ENCODE data around the gene GYG2. TPM values are rescaled to one million over a fixed set of nuclear protein-coding genes. Genes with fewer than 3 reads are reported as not detected.

GYG2 gene
- polyA plus RNA-seq, 1 of the 3 experiments (the other 2 are of a cell fraction): 1.8 TPM

DNA sequence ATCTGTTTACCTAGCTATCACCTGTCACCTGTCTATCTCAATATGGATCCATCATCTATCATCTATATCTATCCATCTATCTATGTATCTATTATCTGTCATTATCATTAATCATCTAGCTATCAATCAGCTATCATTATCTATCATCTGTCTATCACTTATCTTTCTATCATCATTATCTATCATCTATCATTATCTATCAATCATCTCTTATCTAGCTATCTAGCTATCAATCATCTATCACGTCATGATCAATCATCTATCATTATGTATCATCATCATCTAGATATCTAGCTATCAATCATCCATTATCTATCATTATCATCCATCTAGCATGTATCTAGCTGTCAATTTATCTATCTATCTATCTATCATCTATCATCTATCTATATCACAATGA, 92.5 kb downstream of the GYG2 start (continued):
- no peak for TF ChIP-seq EZH2phosphoT487 (IDR thresholded peaks at IDR 0.05; ENCODE audit: borderline replicate concordance, low read depth)

DNA sequence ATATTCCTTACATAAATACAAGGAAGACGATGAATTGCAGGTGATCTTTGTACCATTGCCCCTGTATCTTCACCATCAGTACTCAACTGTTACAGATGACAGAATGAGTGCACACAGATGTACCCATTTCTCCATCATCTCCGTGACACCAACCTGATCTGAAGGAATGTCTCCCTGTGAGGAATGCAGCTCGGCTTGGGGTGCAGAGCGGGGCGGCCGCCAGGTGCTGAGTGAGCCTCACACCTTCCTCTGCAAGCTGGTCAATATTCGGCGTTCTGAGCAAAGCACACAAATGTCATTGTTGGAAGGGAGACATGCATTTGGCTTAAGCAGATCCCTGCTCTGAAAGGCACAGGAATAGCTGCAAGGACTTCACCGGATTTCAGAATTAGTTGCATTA, 93.0 kb downstream of the GYG2 start:
- H3F3A ChIP-seq (replicated peaks; ENCODE audit: insufficient read depth): no peaks in the 10 kb centered on the region
- H2AFZ ChIP-seq (ENCODE audit: low read depth): no peak overlapping the region
- H3K9me2 ChIP-seq: no peaks in the 10 kb centered on the region
- H3K4me3 ChIP-seq (ENCODE audit: low read depth in 2 of 2, low read length in 1 of 2): no peak overlapping the region
- no peak overlapping the region for H3K27ac ChIP-seq (ENCODE audit: low read depth in 2 of 2, low read length in 1 of 2)
- DNase-seq: no peak
- no peaks in the 10 kb centered on the region for H3K27me3 ChIP-seq (ENCODE audit: insufficient read depth)
- POLR2A ChIA-PET: no interaction called here
- WGBS (ENCODE audit: low lambda C conversion rate): 98% methylated on average over 9 of the region's 9 CpGs
- no peaks in the 10 kb centered on the region for H3K9me3 ChIP-seq
- H3K9ac ChIP-seq: no peak overlapping the region
- CTCF ChIA-PET: interaction anchor here (1.0 kb wide), 1 partner anchor 29 kb away, joined by 3 read pairs; no protein-coding TSS in a partner anchor
- no peak for TF ChIP-seq ELF1 (IDR thresholded peaks at IDR 0.05)
- no peak for TF ChIP-seq TAF1 (IDR thresholded peaks at IDR 0.05; ENCODE audit: borderline replicate concordance, low read depth, low read length)
- TF ChIP-seq MXI1 (IDR thresholded peaks at IDR 0.05; ENCODE audit: low read depth, low read length): no peak
- TF ChIP-seq GABPA (IDR thresholded peaks at IDR 0.05; ENCODE audit: low read depth): no peak
- no peak for TF ChIP-seq RCOR1 (IDR thresholded peaks at IDR 0.05; ENCODE audit: low read length)
- TF ChIP-seq, protein P1, sequence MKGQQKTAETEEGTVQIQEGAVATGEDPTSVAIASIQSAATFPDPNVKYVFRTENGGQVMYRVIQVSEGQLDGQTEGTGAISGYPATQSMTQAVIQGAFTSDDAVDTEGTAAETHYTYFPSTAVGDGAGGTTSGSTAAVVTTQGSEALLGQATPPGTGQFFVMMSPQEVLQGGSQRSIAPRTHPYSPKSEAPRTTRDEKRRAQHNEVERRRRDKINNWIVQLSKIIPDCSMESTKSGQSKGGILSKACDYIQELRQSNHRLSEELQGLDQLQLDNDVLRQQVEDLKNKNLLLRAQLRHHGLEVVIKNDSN (IDR thresholded peaks at IDR 0.05; ENCODE audit: borderline replicate concordance, low read depth): no peak
- TF ChIP-seq TCF12 (IDR thresholded peaks at IDR 0.05): no peak
- no peak for TF ChIP-seq FOXJ3 (CRISPR knock-in tag; IDR thresholded peaks at IDR 0.05)
- no peak for TF ChIP-seq NFIC (IDR thresholded peaks at IDR 0.05; ENCODE audit: borderline replicate concordance)
- no peak for TF ChIP-seq NRF1 (IDR thresholded peaks at IDR 0.05; ENCODE audit: low read depth, low read length)
- TF ChIP-seq, protein P2, sequence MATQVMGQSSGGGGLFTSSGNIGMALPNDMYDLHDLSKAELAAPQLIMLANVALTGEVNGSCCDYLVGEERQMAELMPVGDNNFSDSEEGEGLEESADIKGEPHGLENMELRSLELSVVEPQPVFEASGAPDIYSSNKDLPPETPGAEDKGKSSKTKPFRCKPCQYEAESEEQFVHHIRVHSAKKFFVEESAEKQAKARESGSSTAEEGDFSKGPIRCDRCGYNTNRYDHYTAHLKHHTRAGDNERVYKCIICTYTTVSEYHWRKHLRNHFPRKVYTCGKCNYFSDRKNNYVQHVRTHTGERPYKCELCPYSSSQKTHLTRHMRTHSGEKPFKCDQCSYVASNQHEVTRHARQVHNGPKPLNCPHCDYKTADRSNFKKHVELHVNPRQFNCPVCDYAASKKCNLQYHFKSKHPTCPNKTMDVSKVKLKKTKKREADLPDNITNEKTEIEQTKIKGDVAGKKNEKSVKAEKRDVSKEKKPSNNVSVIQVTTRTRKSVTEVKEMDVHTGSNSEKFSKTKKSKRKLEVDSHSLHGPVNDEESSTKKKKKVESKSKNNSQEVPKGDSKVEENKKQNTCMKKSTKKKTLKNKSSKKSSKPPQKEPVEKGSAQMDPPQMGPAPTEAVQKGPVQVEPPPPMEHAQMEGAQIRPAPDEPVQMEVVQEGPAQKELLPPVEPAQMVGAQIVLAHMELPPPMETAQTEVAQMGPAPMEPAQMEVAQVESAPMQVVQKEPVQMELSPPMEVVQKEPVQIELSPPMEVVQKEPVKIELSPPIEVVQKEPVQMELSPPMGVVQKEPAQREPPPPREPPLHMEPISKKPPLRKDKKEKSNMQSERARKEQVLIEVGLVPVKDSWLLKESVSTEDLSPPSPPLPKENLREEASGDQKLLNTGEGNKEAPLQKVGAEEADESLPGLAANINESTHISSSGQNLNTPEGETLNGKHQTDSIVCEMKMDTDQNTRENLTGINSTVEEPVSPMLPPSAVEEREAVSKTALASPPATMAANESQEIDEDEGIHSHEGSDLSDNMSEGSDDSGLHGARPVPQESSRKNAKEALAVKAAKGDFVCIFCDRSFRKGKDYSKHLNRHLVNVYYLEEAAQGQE (IDR thresholded peaks at IDR 0.05; ENCODE audit: low read depth, low read length): no peak
- TF ChIP-seq, protein P3, sequence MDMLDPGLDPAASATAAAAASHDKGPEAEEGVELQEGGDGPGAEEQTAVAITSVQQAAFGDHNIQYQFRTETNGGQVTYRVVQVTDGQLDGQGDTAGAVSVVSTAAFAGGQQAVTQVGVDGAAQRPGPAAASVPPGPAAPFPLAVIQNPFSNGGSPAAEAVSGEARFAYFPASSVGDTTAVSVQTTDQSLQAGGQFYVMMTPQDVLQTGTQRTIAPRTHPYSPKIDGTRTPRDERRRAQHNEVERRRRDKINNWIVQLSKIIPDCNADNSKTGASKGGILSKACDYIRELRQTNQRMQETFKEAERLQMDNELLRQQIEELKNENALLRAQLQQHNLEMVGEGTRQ (IDR thresholded peaks at IDR 0.05; ENCODE audit: borderline replicate concordance, low read depth, low read length): no peak
- TF ChIP-seq SIN3A (IDR thresholded peaks at IDR 0.05; ENCODE audit: borderline replicate concordance, low read depth, low read length): no peak
- no peak for TF ChIP-seq SMC3 (IDR thresholded peaks at IDR 0.05; ENCODE audit: low read depth, low read length)
- TF ChIP-seq, protein P4, sequence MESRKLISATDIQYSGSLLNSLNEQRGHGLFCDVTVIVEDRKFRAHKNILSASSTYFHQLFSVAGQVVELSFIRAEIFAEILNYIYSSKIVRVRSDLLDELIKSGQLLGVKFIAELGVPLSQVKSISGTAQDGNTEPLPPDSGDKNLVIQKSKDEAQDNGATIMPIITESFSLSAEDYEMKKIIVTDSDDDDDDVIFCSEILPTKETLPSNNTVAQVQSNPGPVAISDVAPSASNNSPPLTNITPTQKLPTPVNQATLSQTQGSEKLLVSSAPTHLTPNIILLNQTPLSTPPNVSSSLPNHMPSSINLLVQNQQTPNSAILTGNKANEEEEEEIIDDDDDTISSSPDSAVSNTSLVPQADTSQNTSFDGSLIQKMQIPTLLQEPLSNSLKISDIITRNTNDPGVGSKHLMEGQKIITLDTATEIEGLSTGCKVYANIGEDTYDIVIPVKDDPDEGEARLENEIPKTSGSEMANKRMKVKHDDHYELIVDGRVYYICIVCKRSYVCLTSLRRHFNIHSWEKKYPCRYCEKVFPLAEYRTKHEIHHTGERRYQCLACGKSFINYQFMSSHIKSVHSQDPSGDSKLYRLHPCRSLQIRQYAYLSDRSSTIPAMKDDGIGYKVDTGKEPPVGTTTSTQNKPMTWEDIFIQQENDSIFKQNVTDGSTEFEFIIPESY (IDR thresholded peaks at IDR 0.05; ENCODE audit: borderline replicate concordance, low read depth): no peak
- TF ChIP-seq EP300 (IDR thresholded peaks at IDR 0.05; ENCODE audit: borderline replicate concordance in 1 of 2, low read depth in 1 of 2, low read length in 1 of 2): no peak
- no peak for TF ChIP-seq FOXM1 (IDR thresholded peaks at IDR 0.05; ENCODE audit: low read depth)
- TF ChIP-seq, protein P5, sequence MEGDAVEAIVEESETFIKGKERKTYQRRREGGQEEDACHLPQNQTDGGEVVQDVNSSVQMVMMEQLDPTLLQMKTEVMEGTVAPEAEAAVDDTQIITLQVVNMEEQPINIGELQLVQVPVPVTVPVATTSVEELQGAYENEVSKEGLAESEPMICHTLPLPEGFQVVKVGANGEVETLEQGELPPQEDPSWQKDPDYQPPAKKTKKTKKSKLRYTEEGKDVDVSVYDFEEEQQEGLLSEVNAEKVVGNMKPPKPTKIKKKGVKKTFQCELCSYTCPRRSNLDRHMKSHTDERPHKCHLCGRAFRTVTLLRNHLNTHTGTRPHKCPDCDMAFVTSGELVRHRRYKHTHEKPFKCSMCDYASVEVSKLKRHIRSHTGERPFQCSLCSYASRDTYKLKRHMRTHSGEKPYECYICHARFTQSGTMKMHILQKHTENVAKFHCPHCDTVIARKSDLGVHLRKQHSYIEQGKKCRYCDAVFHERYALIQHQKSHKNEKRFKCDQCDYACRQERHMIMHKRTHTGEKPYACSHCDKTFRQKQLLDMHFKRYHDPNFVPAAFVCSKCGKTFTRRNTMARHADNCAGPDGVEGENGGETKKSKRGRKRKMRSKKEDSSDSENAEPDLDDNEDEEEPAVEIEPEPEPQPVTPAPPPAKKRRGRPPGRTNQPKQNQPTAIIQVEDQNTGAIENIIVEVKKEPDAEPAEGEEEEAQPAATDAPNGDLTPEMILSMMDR (IDR thresholded peaks at IDR 0.05): no peak
- no peak overlapping the region for H3K4me2 ChIP-seq
- H4K20me1 ChIP-seq (ENCODE audit: insufficient read depth): no peaks in the 10 kb centered on the region
- peaks cover 13 to 18% of the 10 kb centered on the region in 2 experiments for H3K36me3 ChIP-seq (replicated peaks in 1 of 2; ENCODE audit: control insufficient read depth in 1 of 2, insufficient read depth in 2 of 2, low read length in 1 of 2)
- H3K4me1 ChIP-seq (ENCODE audit: control insufficient read depth in 1 of 2, insufficient read depth in 2 of 2, low read depth in 1 of 2, low read length in 1 of 2): no peaks in the 10 kb centered on the region
- no peaks in the 10 kb centered on the region for H3K79me2 ChIP-seq (ENCODE audit: insufficient read depth)

Measured in SK-N-SH (cell line).